NCI-H1436 treated with DMSO at 0.1 percent for 48 hours (cell line): ENCODE measurements around the gene SPRYD3.

Experiments
- DNase-seq: peaks from one replicate; lab custom pipeline; 2025; lab: John Stamatoyannopoulos, UW

The SPRYD3 gene

GRCh38 chr12:53025250-53025649 is 53.9 kb downstream of the SPRYD3 start:
- DNase-seq: no peak

DNA sequence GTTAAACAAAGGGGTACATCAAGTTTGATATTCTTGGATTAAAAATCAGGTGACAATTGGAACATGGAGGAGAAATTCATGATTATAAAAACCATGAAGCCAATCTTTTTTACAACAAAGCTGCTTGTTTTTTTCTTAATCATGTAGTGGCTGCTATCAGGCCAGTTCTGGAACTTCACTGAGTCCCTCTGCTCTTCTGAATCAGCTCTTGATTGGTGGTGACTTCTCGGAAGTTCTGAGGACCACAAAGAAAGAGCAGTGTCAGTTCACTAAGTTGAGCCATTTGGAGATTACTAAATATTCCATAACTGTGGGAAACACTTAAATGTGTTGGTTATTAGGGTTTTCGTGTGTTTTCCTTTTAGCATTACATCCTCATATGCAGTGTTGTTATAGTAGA is 64.5 kb downstream of the SPRYD3 start:
- no peak for DNase-seq
